IMR-90 (cell line): Measurements from ENCODE around the gene TUBB6. TPM values are rescaled to one million over a fixed set of nuclear protein-coding genes. Genes with fewer than 3 reads are reported as not detected.
A peak's percentile ranks its signal among the peaks of the same experiment; 100 is the strongest.

ENCODE experiments used
- CTCF ChIP-seq: conservative IDR thresholded peaks from 2 replicates; pipeline ENCODE4 v1.5.1; 2012; ENCODE audit warnings: mild to moderate bottlenecking, low read depth, low read length, improper control_type of control experiment
- MAZ ChIP-seq: IDR thresholded peaks from 2 replicates; pipeline ENCODE4 v1.6.1; 2012; ENCODE audit warnings: low read depth, mild to moderate bottlenecking, low read length, improper control_type of control experiment, moderate library complexity, borderline replicate concordance
- POLR2A ChIP-seq: IDR thresholded peaks from 2 replicates; pipeline ENCODE4 v1.6.1; 2012; ENCODE audit warnings: mild to moderate bottlenecking, low read depth, low read length
- RFX5 ChIP-seq: IDR thresholded peaks from 2 replicates; pipeline ENCODE4 v1.8.0; 2012; ENCODE audit warnings: low read depth, mild to moderate bottlenecking, low read length, moderate library complexity
- SMC3 ChIP-seq: fragments of 150-350 bp; IDR thresholded peaks from 2 replicates; pipeline ENCODE4 v1.6.1; 2016; ENCODE audit warnings: low read depth, mild to moderate bottlenecking, antibody characterized with exemption, low read length, moderate library complexity
- polyA plus RNA-seq, 3 experiments: library from polyadenylated mRNA; depleted of rRNA; stranded (reverse); fragments of >200 nt; gene quantifications; 2 replicates each; pipeline ENCODE4 v1.2.3, GENCODE V29; 2012; ENCODE audit warnings: low replicate concordance in 1 of 3
- total RNA-seq: library from RNA; depleted of rRNA; stranded (reverse); fragments of >200 nt; gene quantifications from 2 replicates; pipeline ENCODE4 v1.2.3, GENCODE V29; 2012

TUBB6 gene
- total and polyA plus RNA-seq, 2 of the 4 experiments (the other 2 are of a cell fraction), result 927 to 1,040 TPM

- TF ChIP-seq CTCF, result peak; percentile 34
- peak; percentile 90 for TF ChIP-seq MAZ
- peak; percentile 22 for TF ChIP-seq SMC3
- peak; percentile 97 for TF ChIP-seq POLR2A
- no peak for TF ChIP-seq RFX5
Observed at GRCh38 chr18:12307701-12308385, at the start of gene TUBB6 (continued).
